GM19240 (cell line): Measurements from ENCODE around the gene GMDS.

Source experiments
- DNase-seq: peaks from one replicate; pipeline ENCODE4 v3.0.0; 2011; ENCODE audit warnings: low spot score; ENCODE audit not compliant: insufficient read length

GMDS gene

DNA sequence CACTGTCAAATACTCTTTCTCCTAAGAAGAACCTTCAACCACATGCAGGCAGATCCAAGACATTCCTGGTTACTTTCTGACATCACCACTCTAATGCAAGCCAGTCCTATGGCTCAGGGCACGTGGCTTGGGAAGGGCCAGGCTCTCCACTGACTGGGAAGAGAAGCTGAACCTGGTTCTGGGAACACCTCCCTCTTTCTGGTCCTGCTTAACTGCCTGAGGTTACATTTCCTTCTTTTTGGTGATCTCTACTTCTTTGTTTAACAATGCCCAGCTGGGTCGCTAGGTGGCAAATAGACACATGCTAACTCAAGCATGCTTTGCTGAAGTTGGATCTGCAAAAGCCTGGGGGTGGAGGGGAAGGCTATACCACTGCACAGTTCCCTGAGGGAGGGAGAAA is 249.8 kb downstream of the GMDS start:
- no peak for DNase-seq

DNA sequence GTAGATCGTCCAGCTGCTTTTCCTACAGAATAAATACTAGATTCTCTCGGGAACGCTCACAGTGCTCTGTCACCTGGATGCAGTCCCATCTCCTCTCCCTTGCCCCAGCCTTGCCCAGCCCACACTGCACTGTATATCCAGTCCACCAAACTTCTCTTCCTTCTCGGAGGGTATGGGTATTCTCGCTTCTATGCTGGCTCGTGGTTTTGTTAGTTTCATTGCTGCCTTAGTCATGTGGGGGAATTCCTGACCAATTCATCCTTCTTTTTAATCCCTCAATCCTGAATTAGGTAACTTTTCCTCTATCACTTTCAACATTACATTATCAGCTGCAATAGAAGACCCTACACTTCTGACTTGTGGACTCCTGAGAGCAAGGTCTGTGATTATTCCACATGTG is 252.4 kb downstream of the GMDS start:
- no peak for DNase-seq

GRCh38 chr6:1991332-1991878 is 254.0 kb downstream of the GMDS start:
- no peak for DNase-seq

DNA sequence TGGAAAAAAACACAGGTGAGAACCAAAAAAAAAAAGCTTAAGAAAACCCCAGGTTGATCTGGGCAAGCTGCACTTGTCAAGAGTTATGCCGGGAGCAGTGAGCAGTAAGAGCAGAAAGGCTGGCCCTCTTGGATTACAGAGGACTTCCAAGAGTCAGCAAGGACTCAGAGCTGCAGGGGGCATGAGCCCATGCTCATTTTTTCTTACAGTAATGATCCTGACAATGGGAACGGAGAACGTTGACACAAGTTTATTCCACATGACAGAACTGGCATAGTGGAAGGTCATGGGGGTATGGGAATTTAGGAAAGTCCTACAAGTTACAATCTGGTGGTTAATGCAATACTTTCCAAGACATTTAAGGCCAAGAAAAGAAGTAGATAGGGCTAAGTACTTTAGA is 256.6 kb downstream of the GMDS start:
- no peak for DNase-seq

DNA sequence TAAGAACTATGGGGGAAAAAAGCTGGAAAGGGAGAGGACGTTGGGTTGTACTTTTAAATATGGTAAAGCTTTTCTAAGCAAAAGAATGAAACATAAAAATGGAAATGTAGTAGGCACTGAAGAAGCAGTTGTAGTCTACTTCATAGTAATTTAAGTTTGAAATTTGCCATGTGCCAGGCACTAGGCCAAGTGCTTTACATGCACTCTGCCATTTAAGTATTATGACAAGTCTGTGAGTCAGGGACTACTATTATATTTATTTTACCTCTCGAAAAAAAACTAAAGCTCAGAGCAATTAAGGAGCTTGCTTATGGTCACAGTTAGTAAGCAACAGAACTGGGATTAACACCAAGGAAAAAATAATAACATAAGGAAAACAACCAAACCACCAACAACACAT is 257.8 kb downstream of the GMDS start:
- DNase-seq = no peak

- no peak for DNase-seq
Measured at GRCh38 chr6:1986454-1987243, 258.8 kb downstream of the GMDS start.

DNA sequence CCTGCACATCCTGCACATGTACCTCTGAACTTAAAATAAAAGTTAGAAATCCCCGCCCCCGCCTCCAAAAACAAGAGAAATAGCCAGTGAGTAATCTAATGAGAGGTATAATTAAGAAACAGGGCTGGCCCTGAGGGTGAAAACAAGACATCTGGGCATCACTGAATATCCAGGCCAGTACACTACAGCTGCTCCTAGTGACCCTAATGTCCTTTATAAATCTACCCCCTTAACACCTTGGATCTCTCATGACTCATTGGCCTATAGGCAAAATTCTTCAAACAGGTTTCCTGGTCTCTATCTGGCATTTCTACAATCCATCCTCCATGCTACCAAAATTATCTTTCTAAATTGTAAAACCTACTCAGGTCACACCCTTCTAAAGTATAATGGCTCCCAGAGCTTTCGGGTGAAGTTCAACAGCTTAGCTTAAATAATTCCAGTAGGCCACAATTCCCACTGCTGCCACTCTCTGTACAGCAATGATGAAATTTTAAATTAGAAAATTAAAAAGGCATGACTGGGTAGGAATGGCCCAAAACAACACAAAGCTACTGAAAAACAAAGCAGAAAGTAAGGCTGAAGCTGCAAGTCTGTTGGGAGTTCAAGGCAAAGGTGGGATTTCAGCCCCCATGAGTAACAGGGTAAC is 260.9 kb downstream of the GMDS start:
- DNase-seq = no peak

- no peak for DNase-seq
Measured at GRCh38 chr6:1983850-1984249, 261.6 kb downstream of the GMDS start.

- DNase-seq = no peak
Measured at GRCh38 chr6:1972962-1973361, 272.4 kb downstream of the GMDS start.

DNA sequence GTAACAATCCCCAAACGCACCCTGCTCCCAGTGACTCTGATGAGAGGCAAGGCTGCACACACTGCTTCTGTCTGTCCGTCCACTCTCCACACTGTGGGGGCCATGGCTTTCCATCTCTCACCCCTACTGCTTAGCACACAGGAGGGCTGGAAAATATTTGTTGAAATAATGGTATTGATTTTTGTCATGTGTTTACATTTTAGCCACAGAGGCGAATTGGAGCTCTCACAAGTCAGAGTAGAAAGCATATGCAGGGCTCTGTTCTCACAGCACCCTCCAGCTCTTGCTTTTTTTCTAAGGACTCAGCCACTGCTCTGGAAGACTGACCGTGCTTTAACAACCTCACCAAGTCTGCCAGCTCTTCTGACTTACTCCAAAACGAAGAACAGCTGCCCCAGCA is 273.8 kb downstream of the GMDS start:
- no peak for DNase-seq

GRCh38 chr6:1970151-1970561 is 275.2 kb downstream of the GMDS start:
- no peak for DNase-seq

GRCh38 chr6:1966713-1967112 is 278.7 kb downstream of the GMDS start:
- no peak for DNase-seq

DNA sequence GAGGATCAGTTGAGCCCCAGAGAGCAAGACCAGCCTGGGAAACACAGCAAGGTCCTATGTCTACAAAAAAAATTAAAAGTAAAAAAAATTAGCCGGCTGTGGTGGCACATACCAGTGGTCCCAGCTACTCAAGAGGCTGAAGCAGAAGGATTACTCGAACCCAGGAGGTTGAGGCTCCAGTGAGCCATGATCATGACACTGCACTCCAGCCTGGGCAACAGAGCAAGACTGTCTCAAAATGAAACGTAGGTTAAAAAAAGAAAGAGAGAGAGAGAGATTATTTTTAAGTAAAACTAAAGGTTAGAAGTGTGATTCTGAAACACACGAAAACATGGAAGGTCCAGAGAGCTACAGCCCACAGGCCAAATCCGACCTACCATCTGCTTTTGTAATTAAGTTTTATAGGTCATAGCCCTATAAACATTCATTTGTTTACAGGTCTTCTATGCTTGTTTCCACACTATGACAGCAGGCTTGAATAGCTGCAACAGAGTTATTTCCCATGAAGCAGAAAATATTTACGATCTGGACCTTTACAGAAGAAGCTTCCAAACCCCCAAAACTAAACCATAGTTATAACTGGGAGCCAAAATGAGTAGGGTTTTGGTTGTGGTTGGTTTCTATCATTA is 279.7 kb downstream of the GMDS start:
- no peak for DNase-seq

GRCh38 chr6:1963596-1963995 is 281.8 kb downstream of the GMDS start:
- DNase-seq = no peak

- DNase-seq = no peak
Measured at GRCh38 chr6:1962201-1962600, 283.2 kb downstream of the GMDS start.

GRCh38 chr6:1960486-1961142 is 284.8 kb downstream of the GMDS start:
- no peak for DNase-seq

DNA sequence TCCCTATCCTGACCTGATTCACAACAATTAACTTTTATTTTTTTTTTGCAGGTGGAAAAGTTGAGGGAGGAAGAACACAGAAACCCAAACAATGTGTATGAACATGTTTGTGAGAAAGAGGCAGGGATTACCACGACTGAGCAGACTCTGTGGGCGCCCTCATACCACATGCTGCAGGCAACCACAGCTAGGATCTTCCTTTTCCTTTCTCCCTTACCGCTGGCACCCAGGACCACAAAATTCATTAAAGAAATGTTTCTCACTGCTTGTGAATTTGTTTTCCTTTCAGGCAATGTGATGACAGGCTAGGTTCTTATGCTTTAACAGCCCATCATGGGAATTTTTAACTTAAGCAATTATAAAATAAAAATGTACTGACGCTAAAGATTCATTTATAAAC is 287.1 kb downstream of the GMDS start:
- DNase-seq = no peak

DNA sequence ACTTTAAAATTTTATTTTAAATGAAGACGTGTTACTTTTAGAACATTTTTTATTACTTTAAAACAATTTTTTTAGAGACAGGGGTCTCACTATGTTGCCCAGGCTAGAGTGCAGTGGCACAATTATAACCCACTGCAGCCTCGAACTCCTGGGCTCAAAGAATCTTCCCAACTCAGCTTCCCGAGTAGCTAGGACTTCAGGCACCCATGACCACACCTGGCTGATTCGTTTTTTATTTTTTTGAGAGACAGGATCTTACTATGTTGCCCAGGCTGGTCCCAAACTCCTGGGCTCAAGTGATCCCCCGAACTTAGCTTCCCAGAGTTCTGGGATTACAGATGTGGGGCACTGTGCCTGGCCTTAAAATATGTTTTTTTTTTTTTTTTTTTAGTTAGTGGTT is 287.7 kb downstream of the GMDS start:
- DNase-seq = no peak

DNA sequence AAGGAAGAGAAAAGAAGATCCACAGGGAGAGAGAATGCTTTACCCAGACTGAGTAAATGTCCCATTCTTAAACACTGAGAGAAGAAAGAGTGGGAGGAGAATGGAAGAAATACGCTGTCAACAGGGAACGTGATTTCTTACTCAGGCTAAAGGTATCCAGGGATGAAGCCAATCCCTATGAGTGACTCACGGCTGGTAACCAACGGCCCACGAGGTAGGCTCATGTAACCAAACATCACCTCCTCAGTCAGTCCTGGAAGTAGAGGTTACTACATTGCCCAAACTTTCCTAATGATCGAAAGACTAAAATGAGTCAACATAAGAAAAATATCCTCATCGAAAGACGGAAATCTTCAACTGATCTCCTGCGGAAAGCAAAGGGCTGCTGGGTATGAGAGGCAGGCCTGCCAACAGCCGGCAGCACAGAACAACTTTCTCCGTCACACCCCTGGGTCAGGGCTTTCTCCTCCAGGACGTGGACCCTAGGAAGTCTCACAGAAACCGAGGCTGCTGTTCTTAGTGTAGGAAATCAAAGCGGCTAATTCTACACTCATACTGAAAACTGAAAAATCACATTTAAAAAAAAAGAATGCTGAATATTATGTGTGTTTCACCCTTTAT is 292.6 kb downstream of the GMDS start:
- no peak for DNase-seq

DNA sequence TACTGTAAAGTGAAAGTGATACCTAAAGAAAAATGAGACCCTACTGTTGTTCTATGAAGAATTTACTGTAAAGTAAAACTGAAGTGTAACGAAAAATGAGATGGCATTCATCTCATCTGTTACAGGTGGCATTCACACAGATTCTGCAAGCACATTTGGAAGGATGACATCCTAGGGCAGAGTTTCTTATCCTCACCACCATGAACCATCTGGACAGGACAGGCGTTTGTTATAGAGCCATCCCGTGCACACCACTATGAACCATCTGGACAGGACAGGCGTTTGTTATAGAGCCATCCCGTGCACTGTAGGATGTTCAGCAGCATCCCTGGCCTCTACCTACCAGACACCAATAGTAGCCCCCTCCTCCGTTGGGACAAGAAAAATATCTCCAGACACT is 294.8 kb downstream of the GMDS start:
- no peak for DNase-seq

DNA sequence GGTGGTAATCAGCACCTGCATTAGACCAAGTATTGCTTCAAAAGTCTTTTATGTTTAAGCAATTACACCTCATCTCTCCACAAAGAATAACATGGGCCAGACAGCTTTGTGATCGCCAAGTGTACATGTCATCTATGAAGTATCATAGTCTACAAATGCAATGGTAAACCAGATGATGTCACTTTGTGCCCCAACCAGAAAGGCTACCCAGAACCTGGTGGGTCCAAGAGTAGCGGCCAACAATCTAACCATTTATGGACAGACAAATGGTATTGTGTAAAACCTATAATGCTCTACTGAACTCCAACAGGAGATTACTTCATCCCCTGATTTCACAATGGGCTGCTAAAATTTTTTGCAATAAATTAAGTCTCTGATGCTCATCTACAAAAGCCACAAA is 295.9 kb downstream of the GMDS start:
- no peak for DNase-seq
